RWPE1 (cell line): ENCODE results near the gene ZNF791.
A peak's percentile ranks its signal among the peaks of the same experiment; 100 is the strongest.
"Not testable (repeated sequence)": the region's sequence is repeated elsewhere in the genome, so short reads cannot be mapped to it uniquely, and the experiment has no call there.

Experiments used
- CTCF ChIA-PET: fragments of 350-600 bp; sonication (Branson Sonifier 250); formaldehyde crosslinking; extraction: SDS; loops from one replicate; lab custom pipeline; 2021; lab: Yijun Ruan, JAX
- POLR2A ChIA-PET: fragments of 400-600 bp; formaldehyde crosslinking; extraction: SDS; loops from one replicate; lab custom pipeline; 2020; ENCODE audit warnings: antibody characterized with exemption; ENCODE audit not compliant: low non-redundant PET; lab: Yijun Ruan, JAX
- DNase-seq: peaks from one replicate; pipeline ENCODE4 v3.0.0; 2012; ENCODE audit warnings: low spot score
- H3K27ac ChIP-seq: fragments of 450-650 bp; 2 replicates; pipeline ENCODE4 v1.5.1; 2017
- CTCF ChIP-seq: fragments of 450-650 bp; conservative IDR thresholded peaks from 2 replicates; pipeline ENCODE4 v1.5.1; 2017; ENCODE audit warnings: low read depth, mild to moderate bottlenecking

ZNF791 gene

GRCh38 chr19:12642506-12642905 is 31.8 kb downstream of the ZNF791 start:
- no peak overlapping the region for H3K27ac ChIP-seq
- ChIA-PET CTCF (interaction anchor here (0.5 kb wide), 1 partner anchor 53 kb away, joined by 3 read pairs; no protein-coding TSS in a partner anchor), POLR2A (no interaction called here)
- DNase-seq = no peak
- TF ChIP-seq CTCF = no peak

GRCh38 chr19:12643716-12644115 is 33.0 kb downstream of the ZNF791 start:
- POLR2A ChIA-PET, DNase-seq, H3K27ac ChIP-seq, CTCF ChIA-PET: not testable (repeated sequence)

- H3K27ac ChIP-seq = peak overlapping the region; percentile 14; the same call in 1 of the 2 replicates
- ChIA-PET CTCF (interaction anchor here (0.5 kb wide), 1 partner anchor 207 kb away, joined by 5 read pairs; no protein-coding TSS in a partner anchor), POLR2A (no interaction called here)
- DNase-seq = no peak
- TF ChIP-seq CTCF = no peak
Observed at GRCh38 chr19:12646551-12646950, 35.8 kb downstream of the ZNF791 start.

GRCh38 chr19:12647047-12647446 is 36.3 kb downstream of the ZNF791 start:
- POLR2A ChIA-PET = no interaction called here

GRCh38 chr19:12647490-12648071 is 36.9 kb downstream of the ZNF791 start:
- H3K27ac ChIP-seq = no peak overlapping the region
- TF ChIP-seq CTCF = no peak
- peak; percentile 74 for DNase-seq
- POLR2A ChIA-PET = no interaction called here
- CTCF ChIA-PET = interaction anchor here (0.7 kb wide), 3 partner anchors 15 to 281 kb away, joined by 3 to 6 read pairs (median 5); no protein-coding TSS in a partner anchor

More at GRCh38 chr19:12647047-12647446, 36.3 kb downstream of the ZNF791 start:
- CTCF ChIA-PET = interaction anchor here (0.7 kb wide), 3 partner anchors 15 to 280 kb away, joined by 3 to 6 read pairs (median 5); no protein-coding TSS in a partner anchor
- no peak overlapping the region for H3K27ac ChIP-seq
- no peak for TF ChIP-seq CTCF
- DNase-seq = no peak

GRCh38 chr19:12648088-12648487 is 37.4 kb downstream of the ZNF791 start:
- POLR2A ChIA-PET = no interaction called here
- DNase-seq = no peak
- CTCF ChIA-PET = no interaction called here

More at GRCh38 chr19:12648088-12648487, 37.4 kb downstream of the ZNF791 start:
- no peak overlapping the region for H3K27ac ChIP-seq
- TF ChIP-seq CTCF = peak; percentile 61
